H9 (cell line): Measurements from ENCODE around the gene RASL10A. TPM values are rescaled to one million over a fixed set of nuclear protein-coding genes. Genes with fewer than 3 reads are reported as not detected.

ENCODE experiments used
- DNase-seq: peaks from one replicate; pipeline ENCODE4 v3.0.0-alpha.2; 2017
- H2AFZ ChIP-seq: one replicate; pipeline ENCODE4 v1.6.1; 2013; ENCODE audit warnings: mild to moderate bottlenecking, low read length, control low read depth, moderate library complexity
- H2AK5ac ChIP-seq: 2 replicates; pipeline ENCODE4 v1.6.1; 2013; ENCODE audit warnings: low read length, control low read depth, mixed read lengths; ENCODE audit not compliant: insufficient read length
- H2BK120ac ChIP-seq: one replicate; pipeline ENCODE4 v1.6.1; 2013; ENCODE audit warnings: low read depth, mild to moderate bottlenecking, low read length, control low read depth, inconsistent platforms; ENCODE audit not compliant: poor library complexity, severe bottlenecking
- H2BK12ac ChIP-seq: 2 replicates; pipeline ENCODE4 v1.6.1; 2013; ENCODE audit warnings: low read length, control low read depth, mixed read lengths, low read depth; ENCODE audit not compliant: insufficient read length
- H2BK15ac ChIP-seq: 2 replicates; pipeline ENCODE4 v1.6.1; 2013; ENCODE audit warnings: low read depth, low read length, control low read depth
- H2BK20ac ChIP-seq: one replicate; pipeline ENCODE4 v1.6.1; 2013; ENCODE audit warnings: low read depth, mild to moderate bottlenecking, low read length, control low read depth, inconsistent platforms; ENCODE audit not compliant: poor library complexity, severe bottlenecking
- H2BK5ac ChIP-seq: 2 replicates; pipeline ENCODE4 v1.6.1; 2013; ENCODE audit warnings: low read length, control low read depth, mixed read lengths; ENCODE audit not compliant: insufficient read length
- H3K14ac ChIP-seq: 2 replicates; pipeline ENCODE4 v1.6.1; 2013; ENCODE audit warnings: low read length, control low read depth; ENCODE audit not compliant: insufficient read depth
- H3K18ac ChIP-seq: 2 replicates; pipeline ENCODE4 v1.6.1; 2013; ENCODE audit warnings: low read depth, mild to moderate bottlenecking, mixed read lengths, low read length, control low read depth; ENCODE audit not compliant: insufficient read length
- H3K23ac ChIP-seq: 2 replicates; pipeline ENCODE4 v1.6.1; 2013; ENCODE audit warnings: low read length, control low read depth, mixed read lengths, low read depth; ENCODE audit not compliant: insufficient read length
- H3K23me2 ChIP-seq: 2 replicates; pipeline ENCODE4 v1.6.1; 2013; ENCODE audit warnings: low read depth, mild to moderate bottlenecking, mixed read lengths, low read length, control low read depth; ENCODE audit not compliant: insufficient read length, poor library complexity, severe bottlenecking
- H3K27ac ChIP-seq: 2 replicates; pipeline ENCODE4 v1.5.1; 2013; ENCODE audit warnings: low read length, control low read depth, mixed read lengths, low read depth; ENCODE audit not compliant: insufficient read length
- H3K27me3 ChIP-seq: 2 replicates; pipeline ENCODE4 v1.6.1; 2013; ENCODE audit warnings: low read length, control low read depth, inconsistent platforms; ENCODE audit not compliant: insufficient read depth
- H3K4ac ChIP-seq: 2 replicates; pipeline ENCODE4 v1.6.1; 2013; ENCODE audit warnings: low read depth, mild to moderate bottlenecking, control low read depth, inconsistent platforms, low read length, moderate library complexity
- H3K4me1 ChIP-seq: 2 replicates; pipeline ENCODE4 v1.6.1; 2013; ENCODE audit warnings: low read length, control low read depth, inconsistent platforms; ENCODE audit not compliant: insufficient read depth
- H3K4me2 ChIP-seq: 2 replicates; pipeline ENCODE4 v1.6.1; 2013; ENCODE audit warnings: low read length, control low read depth, mixed read lengths; ENCODE audit not compliant: insufficient read length, insufficient read depth
- H3K56ac ChIP-seq: 2 replicates; pipeline ENCODE4 v1.6.1; 2013; ENCODE audit warnings: low read depth, mild to moderate bottlenecking, mixed read lengths, low read length, control low read depth; ENCODE audit not compliant: insufficient read length
- H3K79me1 ChIP-seq: 2 replicates; pipeline ENCODE4 v1.6.1; 2013; ENCODE audit warnings: low read depth, mild to moderate bottlenecking, moderate library complexity, low read length, control low read depth, inconsistent platforms; ENCODE audit not compliant: insufficient read depth, poor library complexity, severe bottlenecking
- H3K79me2 ChIP-seq: 2 replicates; pipeline ENCODE4 v1.6.1; 2013; ENCODE audit warnings: low read length, control low read depth, inconsistent platforms; ENCODE audit not compliant: insufficient read depth
- H3K9ac ChIP-seq: 2 replicates; pipeline ENCODE4 v1.6.1; 2013; ENCODE audit warnings: low read length, control low read depth, mixed read lengths; ENCODE audit not compliant: insufficient read length; ENCODE audit errors: extremely low read depth
- H3K9me3 ChIP-seq: one replicate; pipeline ENCODE4 v1.6.1; 2013; ENCODE audit warnings: low read depth, low read length, inconsistent platforms; ENCODE audit not compliant: control insufficient read depth
- H3T11ph ChIP-seq: one replicate; pipeline ENCODE4 v1.6.1; 2013; ENCODE audit warnings: mild to moderate bottlenecking, low read length, control low read depth, inconsistent platforms
- H4K20me1 ChIP-seq: one replicate; pipeline ENCODE4 v1.6.1; 2013; ENCODE audit not compliant: control insufficient read depth, insufficient read length, insufficient read depth
- H4K5ac ChIP-seq: 2 replicates; pipeline ENCODE4 v1.6.1; 2013; ENCODE audit warnings: low read depth, mild to moderate bottlenecking, mixed read lengths, low read length, control low read depth; ENCODE audit not compliant: insufficient read length
- H4K8ac ChIP-seq: replicated peaks from 2 replicates; pipeline ENCODE4 v1.6.1; 2013; ENCODE audit warnings: low read length, control low read depth, mixed read lengths, low read depth; ENCODE audit not compliant: insufficient read length
- H4K91ac ChIP-seq: 2 replicates; pipeline ENCODE4 v1.6.1; 2013; ENCODE audit warnings: low read depth, mild to moderate bottlenecking, moderate library complexity, mixed read lengths, low read length, control low read depth; ENCODE audit not compliant: insufficient read length
- H3K27ac Mint-ChIP-seq, 3 experiments: 2 replicates in 2 of 3; 3 replicates in 1 of 3; pipeline ENCODE4 v1.8.0; 2020 to 2021; ENCODE audit warnings: mixed read lengths in 3 of 3, mild to moderate bottlenecking in 1 of 3, moderate library complexity in 1 of 3
- H3K27me3 Mint-ChIP-seq: 2 replicates; pipeline ENCODE4 v1.8.0; 2021; ENCODE audit warnings: low read depth, mild to moderate bottlenecking, moderate library complexity, mixed read lengths
- H3K36me3 Mint-ChIP-seq, 3 experiments: 2 replicates in 2 of 3; 3 replicates in 1 of 3; pipeline ENCODE4 v1.8.0; 2020 to 2021; ENCODE audit warnings: low read depth in 3 of 3, mixed read lengths in 3 of 3; ENCODE audit not compliant: insufficient read depth in 1 of 3
- H3K4me1 Mint-ChIP-seq, 2 experiments: 2 replicates each; pipeline ENCODE4 v1.8.0; 2020; ENCODE audit warnings: mixed read lengths in 2 of 2
- H3K4me3 Mint-ChIP-seq, 2 experiments: 2 replicates in 1 of 2; 3 replicates in 1 of 2; pipeline ENCODE4 v1.8.0; 2020 to 2021; ENCODE audit warnings: mild to moderate bottlenecking in 2 of 2, mixed read lengths in 2 of 2, moderate library complexity in 1 of 2
- H3K9me3 Mint-ChIP-seq, 2 experiments: 2 replicates in 1 of 2; 3 replicates in 1 of 2; pipeline ENCODE4 v1.8.0; 2020; ENCODE audit warnings: mild to moderate bottlenecking in 2 of 2, mixed read lengths in 2 of 2, moderate library complexity in 1 of 2
- CTCF ChIP-seq: fragments of 200-600 bp; sonication (generic); conservative IDR thresholded peaks from 3 replicates; pipeline ENCODE4 v1.8.0; 2021; ENCODE audit warnings: antibody characterized with exemption, mild to moderate bottlenecking
- WGBS: extraction: QIAGEN DNeasy Blood & Tissue Kit; methylation state at CpG from one replicate; pipeline ENCODE4 v1.1.7; 2013; ENCODE audit warnings: missing lambda C conversion rate, low lambda C conversion rate, mixed read lengths; ENCODE audit not compliant: insufficient read length; ENCODE audit errors: extremely low coverage; 5-methylcytosine and 5-hydroxymethylcytosine counted together
- total RNA-seq: library from RNA; stranded (reverse); gene quantifications from 2 replicates; pipeline ENCODE4 v1.2.1, GENCODE V29; 2021

Gene RASL10A
- total RNA-seq, 1 experiment from 2014 or later, result 0.90 TPM

GRCh38 chr22:29341056-29341848 is 25.8 kb upstream of the RASL10A start:
- Histone ChIP-seq H3K23me2 (no peaks in the 10 kb centered on the region), H3K79me1 (no peaks in the 10 kb centered on the region), H3K4me1 (no peaks in the 10 kb centered on the region), H3K79me2 (no peaks in the 10 kb centered on the region), H2AFZ (no peak overlapping the region), H2BK5ac (no peak overlapping the region), H3K9ac (no peak overlapping the region), H3T11ph (no peak overlapping the region), H3K9me3 (no peaks in the 10 kb centered on the region), H4K8ac (no peak overlapping the region), H3K56ac (no peak overlapping the region), H2BK15ac (no peak overlapping the region), H3K14ac (no peak overlapping the region), H3K18ac (no peak overlapping the region), H3K27ac (no peak overlapping the region), H4K5ac (no peak overlapping the region), H3K27me3 (no peaks in the 10 kb centered on the region), H2AK5ac (no peak overlapping the region), H2BK20ac (no peak overlapping the region), H3K4ac (no peak overlapping the region), H3K23ac (no peak overlapping the region), H2BK120ac (no peak overlapping the region), H4K91ac (no peak overlapping the region), H3K4me2 (no peak overlapping the region), H4K20me1 (no peaks in the 10 kb centered on the region), H2BK12ac (no peak overlapping the region)
- no CpG with 5 or more reads among the region's 25 CpGs for WGBS
- TF ChIP-seq CTCF, result no peak
- Mint-ChIP-seq H3K27me3 (no peaks in the 10 kb centered on the region), H3K36me3 (peaks cover 30 to 85% (median 50%) of the 10 kb centered on the region in 3 experiments; a peak in 6 of 7 replicates), H3K4me3 (no peak overlapping the region), H3K9me3 (no peaks in the 10 kb centered on the region), H3K4me1 (no peaks in the 10 kb centered on the region), H3K27ac (no peak overlapping the region)
- no peak for DNase-seq
